Stimulated activated naive CD8-positive, alpha-beta T cell treated with anti-CD3 and anti-CD28 coated beads, Interleukin-15, amount 100 ng/mL, for 72 hours (primary cell): ENCODE measurements around the gene GRAMD1C.
"Not testable (repeated sequence)": the region's sequence is repeated elsewhere in the genome, so short reads cannot be mapped to it uniquely, and the experiment has no call there.

Experiments used
- ATAC-seq: fragments of 150-1000 bp; cut with Tn5 transposase; 2 replicates; pipeline ENCODE4 v1.10.0; 2021; ENCODE audit warnings: mild to moderate bottlenecking, moderate library complexity
- DNase-seq, 2 donors: peaks; one replicate each; pipeline ENCODE4 v3.0.0; 2021 to 2022
- H3K27ac Mint-ChIP-seq, 2 donors: one replicate each; pipeline ENCODE4 v1.8.0; 2022; ENCODE audit warnings: mild to moderate bottlenecking in 2 of 2, mixed read lengths in 2 of 2, moderate library complexity in 2 of 2
- H3K27me3 Mint-ChIP-seq: one replicate; pipeline ENCODE4 v1.8.0; 2022; ENCODE audit warnings: mixed read lengths
- H3K4me1 Mint-ChIP-seq: one replicate; pipeline ENCODE4 v1.8.0; 2022; ENCODE audit warnings: mild to moderate bottlenecking, mixed read lengths
- H3K4me3 Mint-ChIP-seq, 2 donors: one replicate each; pipeline ENCODE4 v1.8.0; 2022; ENCODE audit warnings: mild to moderate bottlenecking in 2 of 2, mixed read lengths in 2 of 2, moderate library complexity in 1 of 2
- H3K9me3 Mint-ChIP-seq, 2 donors: one replicate each; pipeline ENCODE4 v1.8.0; 2022; ENCODE audit warnings: mixed read lengths in 2 of 2

The GRAMD1C gene

DNA sequence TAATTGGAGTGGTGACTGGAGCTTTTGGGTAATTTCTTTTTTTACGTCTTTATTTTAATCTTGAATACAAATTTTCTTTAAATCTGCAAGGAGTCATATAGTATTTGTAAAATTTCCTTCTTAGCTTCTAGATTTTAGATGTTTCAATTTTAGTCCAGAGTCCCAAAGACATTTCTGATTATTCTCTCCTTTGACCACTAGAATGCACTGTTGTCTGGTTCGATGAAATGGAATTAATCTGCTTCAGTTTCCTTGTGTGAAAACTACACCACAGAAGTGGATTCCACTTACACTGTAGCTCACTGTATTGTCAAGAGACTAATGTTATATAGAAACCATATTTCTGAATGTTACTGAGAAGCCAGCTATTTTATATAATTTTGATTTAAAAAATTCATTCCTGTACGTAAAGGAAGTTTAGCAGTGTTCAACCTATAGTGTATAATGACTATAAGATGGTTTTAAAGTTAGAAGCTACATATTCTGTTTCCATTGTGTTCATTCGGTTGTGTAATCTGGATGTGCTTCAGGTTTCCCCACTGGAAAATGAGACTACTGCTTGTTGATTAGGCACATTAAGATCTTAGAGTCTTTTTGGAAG, 6.1 kb downstream of the GRAMD1C start:
- ATAC-seq (no peak), DNase-seq (no peak)
- H3K27me3 Mint-ChIP-seq: no peaks in the 10 kb centered on the region
- H3K27ac Mint-ChIP-seq: no peak overlapping the region
- H3K4me1 Mint-ChIP-seq: no peaks in the 10 kb centered on the region
- H3K4me3 Mint-ChIP-seq: no peak overlapping the region
- H3K9me3 Mint-ChIP-seq: no peaks in the 10 kb centered on the region

- Mint-ChIP-seq H3K4me3 (no peak overlapping the region), H3K9me3 (no peaks in the 10 kb centered on the region), H3K4me1 (no peaks in the 10 kb centered on the region), H3K27ac (no peak overlapping the region), H3K27me3 (no peaks in the 10 kb centered on the region)
- no peak for DNase-seq
- no peak for ATAC-seq
Observed at GRCh38 chr3:113847247-113847646, 8.7 kb downstream of the GRAMD1C start.

DNA sequence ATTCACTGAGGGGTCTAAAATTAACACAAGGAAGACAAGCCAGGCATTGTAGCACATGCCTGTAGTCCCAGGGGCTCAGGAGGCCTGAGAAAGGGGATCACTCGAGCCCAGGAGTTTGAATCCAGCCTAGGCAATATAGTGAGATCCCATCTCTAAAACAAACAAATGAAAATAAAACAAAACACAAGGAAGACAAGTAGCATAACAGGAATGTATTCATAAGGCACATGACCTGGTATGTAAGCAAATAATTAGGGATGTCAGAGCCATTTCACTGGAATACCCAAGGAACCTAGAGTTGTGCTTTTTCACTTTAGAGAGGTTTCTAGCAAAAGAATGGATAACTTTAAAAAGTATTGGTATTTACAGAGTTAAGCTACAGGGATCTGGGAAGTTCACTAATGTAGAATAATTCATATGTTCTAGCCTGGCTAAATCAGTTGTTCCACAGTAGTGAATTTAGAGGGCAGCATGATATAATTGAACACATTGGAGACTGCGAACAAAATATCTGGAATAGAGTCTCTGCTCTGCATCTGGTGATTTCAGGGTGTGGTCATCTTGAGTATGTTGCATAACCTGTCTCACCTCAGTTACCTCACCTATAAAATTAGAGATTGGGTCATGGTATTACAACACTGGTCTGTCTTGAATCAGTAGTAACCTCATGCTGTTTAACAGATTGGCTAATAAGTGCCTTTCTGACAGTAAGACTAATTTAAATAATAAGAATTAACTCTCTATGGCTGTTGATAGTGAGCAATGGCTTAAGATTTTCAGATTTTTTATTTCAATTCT, 9.3 kb downstream of the GRAMD1C start:
- H3K4me1 Mint-ChIP-seq: no peaks in the 10 kb centered on the region
- no peak overlapping the region for H3K27ac Mint-ChIP-seq
- no peaks in the 10 kb centered on the region for H3K27me3 Mint-ChIP-seq
- ATAC-seq (no peak), DNase-seq (no peak)
- no peaks in the 10 kb centered on the region for H3K9me3 Mint-ChIP-seq
- H3K4me3 Mint-ChIP-seq: no peak overlapping the region

GRCh38 chr3:113849071-113849470, 10.5 kb downstream of the GRAMD1C start:
- not testable (repeated sequence) for H3K9me3 Mint-ChIP-seq, ATAC-seq

GRCh38 chr3:113849841-113850240, 11.3 kb downstream of the GRAMD1C start:
- H3K27me3 Mint-ChIP-seq, H3K4me3 Mint-ChIP-seq, H3K4me1 Mint-ChIP-seq: not testable (repeated sequence)

More at GRCh38 chr3:113849071-113849470, 10.5 kb downstream of the GRAMD1C start:
- H3K27me3 Mint-ChIP-seq, H3K27ac Mint-ChIP-seq, DNase-seq, H3K4me3 Mint-ChIP-seq, H3K4me1 Mint-ChIP-seq: not testable (repeated sequence)

GRCh38 chr3:113850391-113850790, 11.8 kb downstream of the GRAMD1C start:
- H3K4me1 Mint-ChIP-seq, H3K27ac Mint-ChIP-seq: not testable (repeated sequence)

More at GRCh38 chr3:113849841-113850240, 11.3 kb downstream of the GRAMD1C start:
- H3K27ac Mint-ChIP-seq, H3K9me3 Mint-ChIP-seq, DNase-seq, ATAC-seq: not testable (repeated sequence)

DNA sequence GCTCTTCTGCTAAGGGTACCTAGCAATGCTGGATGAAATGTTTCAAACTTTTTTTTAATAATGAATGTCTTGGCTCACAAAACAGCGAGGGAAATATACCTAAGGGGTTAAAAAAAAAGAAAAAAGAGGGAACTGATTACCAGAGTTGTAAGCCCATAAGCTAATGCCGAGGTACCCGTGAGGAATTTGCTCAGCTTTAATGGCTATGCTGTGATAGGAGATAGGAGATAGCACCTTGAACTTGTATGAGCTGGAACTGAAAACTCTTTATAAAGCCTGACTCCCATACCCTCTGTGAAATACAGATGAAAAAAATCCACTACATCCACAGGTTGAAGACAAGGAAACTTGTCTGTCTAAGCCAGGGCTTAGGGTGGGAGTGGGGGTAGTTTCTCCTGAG, 13.9 kb downstream of the GRAMD1C start:
- H3K4me1 Mint-ChIP-seq: no peaks in the 10 kb centered on the region
- no peaks in the 10 kb centered on the region for H3K9me3 Mint-ChIP-seq
- peaks cover 9% of the 10 kb centered on the region for H3K27me3 Mint-ChIP-seq
- ATAC-seq: no peak
- DNase-seq: no peak
- no peak overlapping the region for H3K27ac Mint-ChIP-seq
- H3K4me3 Mint-ChIP-seq: no peak overlapping the region

More at GRCh38 chr3:113850391-113850790, 11.8 kb downstream of the GRAMD1C start:
- not testable (repeated sequence) for H3K9me3 Mint-ChIP-seq, DNase-seq, H3K4me3 Mint-ChIP-seq, H3K27me3 Mint-ChIP-seq, ATAC-seq

- Mint-ChIP-seq H3K27me3 (peaks cover 9% of the 10 kb centered on the region), H3K4me3 (no peak overlapping the region), H3K27ac (no peak overlapping the region), H3K4me1 (no peaks in the 10 kb centered on the region), H3K9me3 (no peaks in the 10 kb centered on the region)
- ATAC-seq (no peak), DNase-seq (no peak)
Observed at GRCh38 chr3:113867506-113867905, 28.9 kb downstream of the GRAMD1C start.

GRCh38 chr3:113873293-113873692, 34.7 kb downstream of the GRAMD1C start:
- Mint-ChIP-seq H3K4me3 (no peak overlapping the region), H3K4me1 (no peaks in the 10 kb centered on the region), H3K27ac (no peak overlapping the region), H3K9me3 (no peaks in the 10 kb centered on the region), H3K27me3 (peaks cover under 1% of the 10 kb centered on the region)
- ATAC-seq (no peak), DNase-seq (no peak)

- Mint-ChIP-seq H3K9me3 (no peaks in the 10 kb centered on the region), H3K27me3 (no peaks in the 10 kb centered on the region)
- no peak for ATAC-seq
Observed at GRCh38 chr3:113873814-113874526, 35.4 kb downstream of the GRAMD1C start.

GRCh38 chr3:113878403-113878802, 39.8 kb downstream of the GRAMD1C start:
- H3K9me3 Mint-ChIP-seq: no peaks in the 10 kb centered on the region
- no peaks in the 10 kb centered on the region for H3K27me3 Mint-ChIP-seq
- no peak for ATAC-seq
- H3K4me1 Mint-ChIP-seq: no peaks in the 10 kb centered on the region
- H3K4me3 Mint-ChIP-seq: no peak overlapping the region
- no peak for DNase-seq
- no peak overlapping the region for H3K27ac Mint-ChIP-seq

More at GRCh38 chr3:113873814-113874526, 35.4 kb downstream of the GRAMD1C start:
- DNase-seq: no peak
- H3K4me1 Mint-ChIP-seq: no peaks in the 10 kb centered on the region
- no peak overlapping the region for H3K27ac Mint-ChIP-seq
- no peak overlapping the region for H3K4me3 Mint-ChIP-seq

GRCh38 chr3:113885050-113885449, 46.5 kb downstream of the GRAMD1C start:
- no peaks in the 10 kb centered on the region for H3K9me3 Mint-ChIP-seq
- no peaks in the 10 kb centered on the region for H3K27me3 Mint-ChIP-seq
- H3K27ac Mint-ChIP-seq: no peak overlapping the region
- no peaks in the 10 kb centered on the region for H3K4me1 Mint-ChIP-seq
- no peak overlapping the region for H3K4me3 Mint-ChIP-seq
- ATAC-seq: peak; percentile 39
- no peak for DNase-seq

DNA sequence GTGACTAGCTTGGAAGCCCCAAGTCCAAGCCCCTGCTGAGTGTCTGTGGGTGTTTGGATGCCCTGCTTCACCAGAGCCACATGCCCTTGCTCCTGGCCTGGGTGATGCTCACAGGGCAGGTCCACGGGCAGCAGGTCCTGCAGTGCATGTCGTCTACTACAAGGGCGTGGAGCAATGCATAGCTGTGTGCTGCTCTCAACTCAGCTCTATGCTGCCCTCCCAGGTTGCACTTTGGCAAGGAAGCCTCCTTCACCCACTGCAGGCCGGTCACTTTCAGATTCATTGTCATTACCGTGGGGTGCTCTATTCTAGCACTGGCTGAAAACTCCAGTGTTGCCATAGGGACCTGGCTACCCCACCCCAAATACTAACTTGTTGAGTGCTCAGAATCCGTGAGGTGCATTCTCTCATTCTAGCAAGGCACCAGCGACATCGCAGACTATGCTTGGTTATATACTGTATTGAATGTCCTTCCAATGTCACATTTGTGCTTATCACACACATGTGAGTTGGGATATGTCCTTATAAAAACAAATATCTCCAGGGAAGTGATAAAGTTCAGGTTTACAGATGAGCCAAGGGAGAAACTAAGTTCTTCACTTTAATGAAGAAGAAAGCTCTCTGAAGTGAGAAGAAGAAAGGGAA, 51.8 kb downstream of the GRAMD1C start:
- H3K27ac Mint-ChIP-seq: no peak overlapping the region
- no peak overlapping the region for H3K4me3 Mint-ChIP-seq
- ATAC-seq: peak; percentile 52
- no peak for DNase-seq
- H3K4me1 Mint-ChIP-seq: no peaks in the 10 kb centered on the region
- no peaks in the 10 kb centered on the region for H3K9me3 Mint-ChIP-seq
- no peaks in the 10 kb centered on the region for H3K27me3 Mint-ChIP-seq

- no peak for DNase-seq
- H3K27ac Mint-ChIP-seq: no peak overlapping the region
- H3K27me3 Mint-ChIP-seq: no peaks in the 10 kb centered on the region
- no peak overlapping the region for H3K4me3 Mint-ChIP-seq
- ATAC-seq: no peak
- no peaks in the 10 kb centered on the region for H3K9me3 Mint-ChIP-seq
- H3K4me1 Mint-ChIP-seq: no peaks in the 10 kb centered on the region
Observed at GRCh38 chr3:113894927-113895326, 56.3 kb downstream of the GRAMD1C start.

DNA sequence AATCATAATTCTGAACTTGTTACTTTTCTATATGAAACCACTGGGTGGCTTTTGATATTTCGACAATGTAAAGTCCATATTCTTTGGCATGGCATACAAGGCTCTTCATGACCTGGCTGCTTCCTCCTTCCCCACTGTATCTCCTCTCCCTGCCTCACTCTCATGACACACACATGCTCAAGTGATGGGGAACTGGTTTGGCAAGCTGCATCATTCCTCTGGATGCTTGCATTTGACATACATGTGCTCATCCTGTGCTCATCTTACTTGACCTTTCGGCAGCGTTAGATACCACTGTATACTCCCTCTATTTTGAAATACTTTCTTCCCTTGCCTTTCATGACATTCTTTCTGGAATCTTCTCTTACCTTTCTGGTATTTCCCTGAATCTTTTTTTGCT, 57.4 kb downstream of the GRAMD1C start:
- no peak for ATAC-seq
- Mint-ChIP-seq H3K9me3 (no peaks in the 10 kb centered on the region), H3K27ac (no peak overlapping the region), H3K27me3 (no peaks in the 10 kb centered on the region), H3K4me3 (no peak overlapping the region), H3K4me1 (no peaks in the 10 kb centered on the region)
- no peak for DNase-seq
